ENCODE data around the gene SLC43A1. TPM values are rescaled to one million over a fixed set of nuclear protein-coding genes. Genes with fewer than 3 reads are reported as not detected.
"Not testable (repeated sequence)": the region's sequence is repeated elsewhere in the genome, so short reads cannot be mapped to it uniquely, and the experiment has no call there.

The SLC43A1 gene
- total and polyA plus RNA-seq, 2 of the 4 experiments (the other 2 are of a cell fraction) = 10.0 to 17.0 TPM

GRCh38 chr11:57536947-57537619 lies 21.6 kb upstream of the SLC43A1 start, which contains the start of gene SMTNL1:
TSS of gene SMTNL1 (plus strand) at chr11:57537595. CDS start at chr11:57542643, 5,048 bp downstream.
- H3K9me1 ChIP-seq (ENCODE audit: insufficient read depth, low read length) = no peaks in the 10 kb centered on the region
- no peak within 1 kb of the TSS for H3K4ac ChIP-seq (ENCODE audit: low read depth, low read length)
- H2BK120ac ChIP-seq (ENCODE audit: low read depth, low read length) = no peak within 1 kb of the TSS
- H4K91ac ChIP-seq (ENCODE audit: insufficient read depth, low read depth, low read length) = no peak within 1 kb of the TSS
- H3K56ac ChIP-seq (ENCODE audit: extremely low read depth, insufficient read depth, low read length) = no peak within 1 kb of the TSS
- H3K4me2 ChIP-seq (ENCODE audit: low read depth, low read length) = no peak within 1 kb of the TSS
- no peak within 1 kb of the TSS for H2BK15ac ChIP-seq (ENCODE audit: low read depth, low read length)
- no peak within 1 kb of the TSS for H2AK9ac ChIP-seq (replicated peaks; ENCODE audit: low read depth, low read length, poor library complexity)
- no peaks in the 10 kb centered on the region; the same call in 1 of the 2 replicates for H3K4me1 ChIP-seq (ENCODE audit: control insufficient read depth, insufficient read depth, low read length)
- peaks cover 25% of the 10 kb centered on the region for H3K27me3 ChIP-seq (ENCODE audit: control insufficient read depth, insufficient read depth, low read length)
- TF ChIP-seq CHD1 (IDR thresholded peaks at IDR 0.05; ENCODE audit: low read depth, low read length) (no peak), POLR2A (IDR thresholded peaks at IDR 0.05; ENCODE audit: low read depth, low read length) (no peak), SMC3 (IDR thresholded peaks at IDR 0.05; ENCODE audit: low read depth, low read length) (no peak)
- intact Hi-C loops (cut with micrococcal nuclease) = no loop called here
- H3K79me1 ChIP-seq (ENCODE audit: low read depth in 1 of 2, low read length in 2 of 2) = no peaks in the 10 kb centered on the region
- no peak within 1 kb of the TSS for H2BK5ac ChIP-seq (ENCODE audit: low read depth, low read length, poor library complexity, severe bottlenecking)
- no peaks in the 10 kb centered on the region for H4K20me1 ChIP-seq (ENCODE audit: insufficient read depth, low read length)
- no peak within 1 kb of the TSS for H3K4me3 ChIP-seq (ENCODE audit: insufficient read depth, low read depth, low read length)
- no peak within 1 kb of the TSS for H4K8ac ChIP-seq (ENCODE audit: low read depth in 2 of 2, low read length in 2 of 2)
- H2BK20ac ChIP-seq (ENCODE audit: low read depth, low read length) = no peak within 1 kb of the TSS
- H4K5ac ChIP-seq (ENCODE audit: low read depth, low read length) = no peak within 1 kb of the TSS
- no peak within 1 kb of the TSS for H2AK5ac ChIP-seq (ENCODE audit: low read depth, low read length)
- H3K18ac ChIP-seq (ENCODE audit: low read depth, low read length) = no peak within 1 kb of the TSS
- peak within 1 kb of the TSS; percentile 44 for H2AFZ ChIP-seq (replicated peaks; ENCODE audit: low read length, poor library complexity)
- ATAC-seq (ENCODE audit: low read depth) (no peak), DNase-seq (no peak)
- H3K27ac ChIP-seq (ENCODE audit: insufficient read depth, low read length) = no peak within 1 kb of the TSS
- ChIA-PET CTCF (no interaction called here), POLR2A (ENCODE audit: unreplicated experiment) (no interaction called here)
- no peak within 1 kb of the TSS for H3K9ac ChIP-seq (ENCODE audit: low read depth, low read length)
- BruUV-seq (replicated peaks) = no TSS peak
- H3K9me3 ChIP-seq (ENCODE audit: control insufficient read depth, insufficient read depth, low read length) = no peaks in the 10 kb centered on the region
- H3K14ac ChIP-seq (replicated peaks; ENCODE audit: low read depth, low read length) = no peak within 1 kb of the TSS
- H3K23ac ChIP-seq (ENCODE audit: low read depth, low read length) = no peak within 1 kb of the TSS
- WGBS, 2 experiments (ENCODE audit: extremely low coverage in 2 of 2, insufficient read length in 1 of 2) = 21% methylated on average over 8 of the region's 14 CpGs; no CpG with 5 or more reads in 1 of the 2 experiments
- H3K36me3 ChIP-seq (ENCODE audit: control insufficient read depth, insufficient read depth, low read length) = no peaks in the 10 kb centered on the region
- dilution Hi-C loops (cut with HindIII; ENCODE audit: low sequenced_read_pairs, unreplicated experiment) = no loop called here
- in situ Hi-C loops (cut with MboI; ENCODE audit: low sequenced_read_pairs) = no loop called here

GRCh38 chr11:57534449-57534848 lies 18.9 kb upstream of the SLC43A1 start:
- H3K9me3 ChIP-seq (ENCODE audit: control insufficient read depth, insufficient read depth, low read length); H3K4me1 ChIP-seq (ENCODE audit: control insufficient read depth, insufficient read depth, low read length); H2BK15ac ChIP-seq (ENCODE audit: low read depth, low read length); DNase-seq; H2AK5ac ChIP-seq (ENCODE audit: low read depth, low read length); dilution Hi-C loops (cut with HindIII; ENCODE audit: low sequenced_read_pairs, unreplicated experiment); ATAC-seq (ENCODE audit: low read depth); H4K5ac ChIP-seq (ENCODE audit: low read depth, low read length); H3K4ac ChIP-seq (ENCODE audit: low read depth, low read length); H2BK5ac ChIP-seq (ENCODE audit: low read depth, low read length, poor library complexity, severe bottlenecking); H3K36me3 ChIP-seq (ENCODE audit: control insufficient read depth, insufficient read depth, low read length); H3K14ac ChIP-seq (replicated peaks; ENCODE audit: low read depth, low read length); H3K56ac ChIP-seq (ENCODE audit: extremely low read depth, insufficient read depth, low read length); H3K9ac ChIP-seq (ENCODE audit: low read depth, low read length); H4K20me1 ChIP-seq (ENCODE audit: insufficient read depth, low read length); H2BK120ac ChIP-seq (ENCODE audit: low read depth, low read length); H2AFZ ChIP-seq (replicated peaks; ENCODE audit: low read length, poor library complexity); H3K23ac ChIP-seq (ENCODE audit: low read depth, low read length); H2BK20ac ChIP-seq (ENCODE audit: low read depth, low read length); H4K8ac ChIP-seq (ENCODE audit: low read depth in 2 of 2, low read length in 2 of 2); H4K91ac ChIP-seq (ENCODE audit: insufficient read depth, low read depth, low read length); BruUV-seq (replicated peaks); H3K27ac ChIP-seq (ENCODE audit: insufficient read depth, low read length); H3K18ac ChIP-seq (ENCODE audit: low read depth, low read length); intact Hi-C loops (cut with micrococcal nuclease); H3K4me3 ChIP-seq (ENCODE audit: insufficient read depth, low read depth, low read length); H3K9me1 ChIP-seq (ENCODE audit: insufficient read depth, low read length); CTCF ChIA-PET; H3K4me2 ChIP-seq (ENCODE audit: low read depth, low read length); H2AK9ac ChIP-seq (replicated peaks; ENCODE audit: low read depth, low read length, poor library complexity); in situ Hi-C loops (cut with MboI; ENCODE audit: low sequenced_read_pairs); POLR2A ChIA-PET (ENCODE audit: unreplicated experiment): not testable (repeated sequence)
- H3K79me1 ChIP-seq (ENCODE audit: low read depth in 1 of 2, low read length in 2 of 2) = peaks cover 9 to 11% of the 10 kb centered on the region in 2 experiments
- peaks cover 22% of the 10 kb centered on the region for H3K27me3 ChIP-seq (ENCODE audit: control insufficient read depth, insufficient read depth, low read length)
- 96% methylated on average over 4 of the region's 7 CpGs; no CpG with 5 or more reads in 1 of the 2 experiments for WGBS, 2 experiments (ENCODE audit: extremely low coverage in 2 of 2, insufficient read length in 1 of 2)
